Esophagus (tissue), 2 donors: ENCODE results near the gene ADAT2. TPM values are rescaled to one million over a fixed set of nuclear protein-coding genes. Genes with fewer than 3 reads are reported as not detected.
"Not testable (repeated sequence)": the region's sequence is repeated elsewhere in the genome, so short reads cannot be mapped to it uniquely, and the experiment has no call there.

ENCODE experiments used
- H3K27ac ChIP-seq, 2 donors: one replicate each; pipeline ENCODE4 v1.5.1; 2013; ENCODE audit warnings: low read depth in 2 of 2, mild to moderate bottlenecking in 2 of 2, inconsistent platforms in 1 of 2, low read length in 1 of 2, moderate library complexity in 1 of 2
- H3K27me3 ChIP-seq, 2 donors: one replicate each; pipeline ENCODE4 v1.6.1; 2013; ENCODE audit warnings: low read length in 2 of 2, control low read depth in 1 of 2, mild to moderate bottlenecking in 1 of 2; ENCODE audit not compliant: insufficient read depth in 2 of 2, control insufficient read depth in 1 of 2
- H3K36me3 ChIP-seq, 2 donors: one replicate each; pipeline ENCODE4 v1.6.1; 2013; ENCODE audit warnings: low read length in 1 of 2; ENCODE audit not compliant: control insufficient read depth in 2 of 2, insufficient read depth in 2 of 2
- H3K4me1 ChIP-seq, 2 donors: one replicate each; pipeline ENCODE4 v1.6.1; 2013; ENCODE audit warnings: low read length in 1 of 2; ENCODE audit not compliant: control insufficient read depth in 2 of 2, insufficient read depth in 2 of 2
- H3K4me3 ChIP-seq, 2 donors: one replicate each; pipeline ENCODE4 v1.5.1; 2013; ENCODE audit warnings: low read length in 2 of 2, mild to moderate bottlenecking in 2 of 2, low read depth in 1 of 2, moderate library complexity in 1 of 2
- H3K9me3 ChIP-seq, 2 donors: one replicate each; pipeline ENCODE4 v1.6.1; 2013; ENCODE audit warnings: mild to moderate bottlenecking in 2 of 2, low read depth in 1 of 2, low read length in 1 of 2, moderate library complexity in 1 of 2; ENCODE audit not compliant: control insufficient read depth in 2 of 2, insufficient read depth in 1 of 2
- WGBS, 2 donors: extraction: QIAGEN DNeasy Blood & Tissue Kit; methylation state at CpG; one replicate each; pipeline ENCODE4 v1.1.7; 2013; 5-methylcytosine and 5-hydroxymethylcytosine counted together
- polyA plus RNA-seq, 2 donors: library from polyadenylated mRNA; stranded (reverse); fragments of 200-250 nt; gene quantifications; one replicate each; pipeline ENCODE4 v1.2.3, GENCODE V29; 2013
- donor health status: healthy with polysubstance abuse.
- donor health status: Bipolar disorder and iron deficiency.

The ADAT2 gene
- polyA plus RNA-seq, 2 donors = 5.4 to 12.7 TPM

GRCh38 chr6:143447865-143448264 lies 2.6 kb downstream of the ADAT2 start:
- not testable (repeated sequence) for H3K27ac ChIP-seq, H3K36me3 ChIP-seq, H3K9me3 ChIP-seq, H3K4me3 ChIP-seq, H3K27me3 ChIP-seq, H3K4me1 ChIP-seq
- 97 to 100% methylated on average over 2 of the region's 2 CpGs for WGBS, 2 donors

GRCh38 chr6:143443096-143443495 lies 7.4 kb downstream of the ADAT2 start:
- H3K9me3 ChIP-seq = no peaks in the 10 kb centered on the region
- no peaks in the 10 kb centered on the region for H3K4me1 ChIP-seq
- no peak overlapping the region for H3K27ac ChIP-seq
- H3K27me3 ChIP-seq = no peaks in the 10 kb centered on the region
- 96 to 99% methylated on average over 2 of the region's 2 CpGs for WGBS, 2 donors
- H3K4me3 ChIP-seq = no peak overlapping the region
- no peaks in the 10 kb centered on the region for H3K36me3 ChIP-seq

GRCh38 chr6:143441680-143442545 lies 8.6 kb downstream of the ADAT2 start:
- WGBS, 2 donors = 80 to 82% methylated on average over 8 of the region's 8 CpGs
- Histone ChIP-seq H3K4me1 (no peaks in the 10 kb centered on the region), H3K4me3 (no peak overlapping the region), H3K36me3 (no peaks in the 10 kb centered on the region), H3K27me3 (no peaks in the 10 kb centered on the region), H3K27ac (no peak overlapping the region), H3K9me3 (no peaks in the 10 kb centered on the region)

- Histone ChIP-seq H3K27ac (no peak overlapping the region), H3K9me3 (no peaks in the 10 kb centered on the region), H3K4me3 (no peak overlapping the region), H3K36me3 (peaks cover 0 to 2% of the 10 kb centered on the region in 2 donors), H3K4me1 (no peaks in the 10 kb centered on the region), H3K27me3 (no peaks in the 10 kb centered on the region)
- 93 to 98% methylated on average over 2 of the region's 2 CpGs for WGBS, 2 donors
Observed at GRCh38 chr6:143441010-143441409, 9.5 kb downstream of the ADAT2 start.

GRCh38 chr6:143432588-143432987 lies 17.9 kb downstream of the ADAT2 start:
- Histone ChIP-seq H3K27me3 (no peaks in the 10 kb centered on the region), H3K36me3 (peaks cover 2% of the 10 kb centered on the region in 2 donors)
- WGBS, 2 donors = 96 to 98% methylated on average over 4 of the region's 4 CpGs

GRCh38 chr6:143431226-143431625 lies 19.3 kb downstream of the ADAT2 start:
- Histone ChIP-seq H3K4me1 (no peaks in the 10 kb centered on the region), H3K27ac (no peak overlapping the region)
- 51 to 61% methylated on average over 1 of the region's 1 CpG for WGBS, 2 donors

More at GRCh38 chr6:143432588-143432987, 17.9 kb downstream of the ADAT2 start:
- Histone ChIP-seq H3K4me1 (no peaks in the 10 kb centered on the region), H3K4me3 (no peak overlapping the region), H3K27ac (no peak overlapping the region), H3K9me3 (no peaks in the 10 kb centered on the region)

GRCh38 chr6:143429970-143430369 lies 20.5 kb downstream of the ADAT2 start:
- Histone ChIP-seq H3K27me3 (no peaks in the 10 kb centered on the region), H3K27ac (no peak overlapping the region), H3K4me1 (no peaks in the 10 kb centered on the region), H3K9me3 (no peaks in the 10 kb centered on the region), H3K4me3 (no peak overlapping the region), H3K36me3 (peaks cover 0 to 2% of the 10 kb centered on the region in 2 donors)
- 92 to 97% methylated on average over 4 of the region's 4 CpGs for WGBS, 2 donors

More at GRCh38 chr6:143431226-143431625, 19.3 kb downstream of the ADAT2 start:
- Histone ChIP-seq H3K4me3 (no peak overlapping the region), H3K9me3 (no peaks in the 10 kb centered on the region), H3K36me3 (peaks cover 0 to 2% of the 10 kb centered on the region in 2 donors), H3K27me3 (no peaks in the 10 kb centered on the region)

GRCh38 chr6:143427109-143427817 lies 23.2 kb downstream of the ADAT2 start:
- H3K27ac ChIP-seq = no peak overlapping the region
- H3K9me3 ChIP-seq = no peaks in the 10 kb centered on the region
- WGBS, 2 donors = 15 to 29% methylated on average over 4 of the region's 4 CpGs
- H3K36me3 ChIP-seq = peaks cover 0 to 2% of the 10 kb centered on the region in 2 donors
- H3K4me1 ChIP-seq = no peaks in the 10 kb centered on the region
- H3K27me3 ChIP-seq = no peaks in the 10 kb centered on the region
- H3K4me3 ChIP-seq = no peak overlapping the region

GRCh38 chr6:143426026-143426425 lies 24.5 kb downstream of the ADAT2 start:
- Histone ChIP-seq H3K36me3 (peaks cover 0 to 2% of the 10 kb centered on the region in 2 donors), H3K27ac (no peak overlapping the region), H3K9me3 (no peaks in the 10 kb centered on the region), H3K27me3 (no peaks in the 10 kb centered on the region), H3K4me3 (no peak overlapping the region), H3K4me1 (no peaks in the 10 kb centered on the region)
- WGBS, 2 donors = 81% methylated on average over 2 of the region's 2 CpGs
